ENCODE results near the gene EEF1AKMT1. TPM values are rescaled to one million over a fixed set of nuclear protein-coding genes. Genes with fewer than 3 reads are reported as not detected.

EEF1AKMT1 gene
- total and polyA plus RNA-seq, 10 of the 15 experiments (the other 5 are each of a cell fraction or from before 2014, with no cell fraction given) = 7.9 to 44.5 (median 11.0) TPM

- no peak for TF ChIP-seq E2F4 (IDR thresholded peaks at IDR 0.05; ENCODE audit: low read depth, low read length)
Measured at GRCh38 chr13:20719783-20720182, 54.0 kb downstream of the EEF1AKMT1 start (continued).

- ChIA-PET RAD21 (ENCODE audit: unreplicated experiment) (no interaction called here), POLR2A (no interaction called here), CTCF (no interaction called here), SMC1A (ENCODE audit: uncharacterized antibody, unreplicated experiment) (no interaction called here)
- WGBS (ENCODE audit: insufficient coverage, insufficient replicate concordance, low lambda C conversion rate, missing lambda C conversion rate) = 72% methylated on average over 12 of the region's 12 CpGs
- H3K4me2 ChIP-seq (ENCODE audit: control insufficient read depth, insufficient read depth) = no peak overlapping the region
- no peak for TF ChIP-seq ZNF217 (IDR thresholded peaks at IDR 0.05)
- TF ChIP-seq RFX5 (IDR thresholded peaks at IDR 0.05; ENCODE audit: low read depth, low read length) = no peak
- peak; percentile 54 for TF ChIP-seq BCL3 (IDR thresholded peaks at IDR 0.05; ENCODE audit: borderline replicate concordance, insufficient read depth, low read depth, low read length, poor library complexity, severe bottlenecking)
- TF ChIP-seq E2F8 (IDR thresholded peaks at IDR 0.05; ENCODE audit: low read depth, partially characterized antibody) = no peak
- TF ChIP-seq IRF5 (IDR thresholded peaks at IDR 0.05; ENCODE audit: borderline replicate concordance) = no peak
- no peak for TF ChIP-seq CEBPZ (IDR thresholded peaks at IDR 0.05; ENCODE audit: low read depth, low read length)
- TF ChIP-seq PAX8 (IDR thresholded peaks at IDR 0.05) = no peak
- peaks cover 0 to 3% of the 10 kb centered on the region in 2 experiments; a peak in 3 of 4 replicates for H3K27me3 ChIP-seq (replicated peaks in 1 of 2; ENCODE audit: control insufficient read depth in 2 of 2, insufficient read depth in 2 of 2, low read length in 1 of 2)
- H3K79me2 ChIP-seq (ENCODE audit: control insufficient read depth, insufficient read depth, low read length) = no peaks in the 10 kb centered on the region
- H2AFZ ChIP-seq (ENCODE audit: control insufficient read depth, low read depth, low read length) = no peak overlapping the region
- BruUV-seq (replicated peaks) = no TSS peak
- H3K27ac ChIP-seq (ENCODE audit: control insufficient read depth, insufficient read depth) = no peak overlapping the region
- no peak for FAIRE-seq
- DNase-seq (ENCODE audit: low read depth, low spot score) = no peak
- no peaks in the 10 kb centered on the region for H4K20me1 ChIP-seq (ENCODE audit: control insufficient read depth, insufficient read depth)
- H3K4me1 ChIP-seq (ENCODE audit: control insufficient read depth, insufficient read depth, low read length) = no peaks in the 10 kb centered on the region
- no peak for ATAC-seq
- in situ Hi-C loops (cut with MboI) = no loop called here
- no peak overlapping the region for H3K9ac ChIP-seq (ENCODE audit: control insufficient read depth, insufficient read depth, low read length)
- intact Hi-C loops (cut with micrococcal nuclease; ENCODE audit: unreplicated experiment) = no loop called here
- H3K4me3 ChIP-seq = no peak overlapping the region
- H3K36me3 ChIP-seq (ENCODE audit: control insufficient read depth in 2 of 2, insufficient read depth in 2 of 2, low read length in 1 of 2) = no peaks in the 10 kb centered on the region
- H3K9me3 ChIP-seq (replicated peaks; ENCODE audit: control insufficient read depth, insufficient read depth, low read length) = no peaks in the 10 kb centered on the region
Measured at GRCh38 chr13:20718958-20719566, 54.7 kb downstream of the EEF1AKMT1 start.

Measured in GM12878 (cell line).